ENCODE measurements around the gene BTNL9. TPM values are rescaled to one million over a fixed set of nuclear protein-coding genes. Genes with fewer than 3 reads are reported as not detected.

Gene BTNL9
- total RNA-seq, 2 experiments from 2014 or later = not detected

Small RNA genes within 50 kb of the gene (microRNA-seq; reads per million reads assigned to microRNA genes)
- not detected for gene MIR8089 (ENCODE audit: borderline microRNAs expressed, borderline replicate concordance)

Other genes with a start within 250 kb of the BTNL9 start
- gene MGAT1, start 237.5 kb upstream of the BTNL9 start, total RNA-seq = 100 to 1,000 TPM; 161 to 171 TPM
- 10 to 100 TPM; 22.2 to 22.6 TPM for gene ZFP62, start 179.0 kb upstream of the BTNL9 start, total RNA-seq
- gene BTNL8, start 141.1 kb upstream of the BTNL9 start, total RNA-seq = not detected
- not detected for gene BTNL3, start 51.4 kb upstream of the BTNL9 start, total RNA-seq
- not detected for gene OR2V1, start 90.9 kb downstream of the BTNL9 start, total RNA-seq
- gene OR2V2, start 107.3 kb downstream of the BTNL9 start, total RNA-seq = not detected
- gene TRIM7, start 164.9 kb downstream of the BTNL9 start, total RNA-seq = 1 to 10 TPM; 1.1 to 3.0 TPM
- 10 to 100 TPM; 30.6 to 31.5 TPM for gene TRIM41, start 183.0 kb downstream of the BTNL9 start, total RNA-seq
- 1,000 to 10,000 TPM; 2,759 to 2,801 TPM for gene RACK1, start 203.6 kb downstream of the BTNL9 start, total RNA-seq
- gene TRIM52, start 220.9 kb downstream of the BTNL9 start, total RNA-seq = 10 to 100 TPM; 13.2 to 13.8 TPM